GM12878 (cell line): ENCODE results near the gene DNAJC27. TPM values are rescaled to one million over a fixed set of nuclear protein-coding genes. Genes with fewer than 3 reads are reported as not detected.

Experiments
- ATAC-seq: fragments of 200-7000 bp; cut with Tn5 transposase; 3 replicates; pipeline ENCODE4 v1.9.1; 2020; ENCODE audit warnings: mild to moderate bottlenecking, moderate library complexity
- BruUV-seq: library from RNA; stranded (reverse); fragments of 400-500 nt; replicated peaks from 2 replicates; lab custom pipeline; 2021; lab: Mats Ljungman, UMichigan
- CTCF ChIA-PET: fragments of 300-600 bp; sonication (Branson Sonifier 250); formaldehyde crosslinking; extraction: SDS; loops from one replicate; lab custom pipeline; 2021; ENCODE audit warnings: inconsistent platforms; lab: Yijun Ruan, JAX
- POLR2A ChIA-PET: fragments of 350-600 bp; formaldehyde crosslinking; extraction: SDS; loops from one replicate; lab custom pipeline; 2021; ENCODE audit warnings: inconsistent platforms; lab: Charles Lee
- RAD21 ChIA-PET: fragments of 300-600 bp; sonication (Branson Sonifier 250); formaldehyde crosslinking; loops from one replicate; lab custom pipeline; 2023; ENCODE audit warnings: antibody characterized with exemption; ENCODE audit not compliant: unreplicated experiment; lab: Charles Lee
- SMC1A ChIA-PET: fragments of 300-600 bp; sonication (Branson Sonifier 250); formaldehyde crosslinking; loops from one replicate; lab custom pipeline; 2023; ENCODE audit not compliant: unreplicated experiment, uncharacterized antibody; lab: Charles Lee
- DNase-seq: peaks from one replicate; pipeline ENCODE4 v3.0.0-alpha.2; 2011; ENCODE audit warnings: low read depth, low spot score
- FAIRE-seq: peaks from 3 replicates; lab custom pipeline; 2011; peaks lifted over from hg19 to GRCh38; lab: Jason Lieb, UNC
- H2AFZ ChIP-seq: 2 replicates; pipeline ENCODE4 v1.6.0; 2011; ENCODE audit warnings: low read depth, low read length, control low read depth; ENCODE audit not compliant: control insufficient read depth
- H3K27ac ChIP-seq: 2 replicates; pipeline ENCODE4 v1.5.1; 2011; ENCODE audit warnings: control low read depth; ENCODE audit not compliant: control insufficient read depth, insufficient read depth
- H3K27me3 ChIP-seq, 2 experiments: replicated peaks in 1 of 2; 2 replicates each; pipeline versions ENCODE4 v1.6.0 to v1.6.1; 2011; ENCODE audit warnings: low read length in 1 of 2; ENCODE audit not compliant: control insufficient read depth in 2 of 2, insufficient read depth in 2 of 2
- H3K36me3 ChIP-seq, 2 experiments: 2 replicates each; pipeline ENCODE4 v1.5.1; 2011; ENCODE audit warnings: low read length in 1 of 2; ENCODE audit not compliant: control insufficient read depth in 2 of 2, insufficient read depth in 2 of 2
- H3K4me1 ChIP-seq: 2 replicates; pipeline ENCODE4 v1.6.1; 2011; ENCODE audit warnings: mild to moderate bottlenecking, low read length, moderate library complexity, mixed read lengths; ENCODE audit not compliant: control insufficient read depth, insufficient read depth
- H3K4me2 ChIP-seq: 2 replicates; pipeline ENCODE4 v1.6.0; 2011; ENCODE audit warnings: control low read depth; ENCODE audit not compliant: control insufficient read depth, insufficient read depth
- H3K4me3 ChIP-seq: fragments of 200-600 bp; sonication (generic); 2 replicates; pipeline ENCODE4 v1.5.1; 2016
- H3K79me2 ChIP-seq: 2 replicates; pipeline ENCODE4 v1.6.0; 2011; ENCODE audit warnings: low read length; ENCODE audit not compliant: control insufficient read depth, insufficient read depth
- H3K9ac ChIP-seq: 2 replicates; pipeline ENCODE4 v1.8.0; 2011; ENCODE audit warnings: low read length, control low read depth, mixed read lengths; ENCODE audit not compliant: control insufficient read depth, insufficient read depth
- H3K9me3 ChIP-seq: replicated peaks from 3 replicates; pipeline ENCODE4 v1.5.1; 2011; ENCODE audit warnings: mild to moderate bottlenecking, low read length; ENCODE audit not compliant: control insufficient read depth, insufficient read depth
- H4K20me1 ChIP-seq: 2 replicates; pipeline ENCODE4 v1.6.0; 2011; ENCODE audit not compliant: control insufficient read depth, insufficient read depth
- BHLHE40 ChIP-seq, 2 experiments: fragments of 450-650 bp in 1 of 2; IDR thresholded peaks; 2 replicates each; pipeline ENCODE4 v1.6.1; 2011 to 2017; ENCODE audit warnings: low read depth in 2 of 2, borderline replicate concordance in 1 of 2, improper control_type of control experiment in 1 of 2, low read length in 1 of 2, mild to moderate bottlenecking in 1 of 2
- CBX3 ChIP-seq: fragments of 200-600 bp; sonication (generic); IDR thresholded peaks from 2 replicates; pipeline ENCODE4 v1.6.1; 2016; ENCODE audit warnings: low read depth, borderline replicate concordance
- IKZF2 ChIP-seq, 2 experiments: fragments of 450-650 bp; IDR thresholded peaks; 2 replicates each; pipeline ENCODE4 v1.6.1; 2017; ENCODE audit warnings: mild to moderate bottlenecking in 2 of 2, moderate library complexity in 2 of 2
- KAT2A ChIP-seq: conservative IDR thresholded peaks from 2 replicates; pipeline ENCODE4 v1.6.1; 2011; ENCODE audit warnings: low read depth, low read length; ENCODE audit not compliant: control insufficient read depth
- KLF5 ChIP-seq: fragments of 450-650 bp; IDR thresholded peaks from 2 replicates; pipeline ENCODE4 v1.6.1; 2014; ENCODE audit warnings: mild to moderate bottlenecking; ENCODE audit not compliant: partially characterized antibody
- MLLT1 ChIP-seq: fragments of 450-650 bp; IDR thresholded peaks from 2 replicates; pipeline ENCODE4 v1.6.1; 2016; ENCODE audit warnings: mild to moderate bottlenecking
- PML ChIP-seq: IDR thresholded peaks from 2 replicates; pipeline ENCODE4 v1.6.1; 2012; ENCODE audit warnings: low read length, inconsistent platforms
- POLR2AphosphoS5 ChIP-seq: IDR thresholded peaks from 2 replicates; pipeline ENCODE4 v1.6.1; 2011; ENCODE audit warnings: mild to moderate bottlenecking, low read length, inconsistent platforms
- RAD21 ChIP-seq: IDR thresholded peaks from 2 replicates; pipeline ENCODE4 v1.6.1; 2011; ENCODE audit warnings: mild to moderate bottlenecking, low read depth, low read length, moderate library complexity; ENCODE audit not compliant: insufficient read depth
- RCOR1 ChIP-seq: conservative IDR thresholded peaks from 2 replicates; pipeline ENCODE4 v1.6.1; 2012; ENCODE audit warnings: low read depth, low read length, improper control_type of control experiment
- RELB ChIP-seq: fragments of 450-650 bp; IDR thresholded peaks from 2 replicates; pipeline ENCODE4 v1.6.1; 2017; ENCODE audit warnings: low read depth, mild to moderate bottlenecking, moderate library complexity
- SREBF1 ChIP-seq: IDR thresholded peaks from 2 replicates; pipeline ENCODE4 v1.6.1; 2012; ENCODE audit warnings: mild to moderate bottlenecking, low read length
- WRNIP1 ChIP-seq: IDR thresholded peaks from 2 replicates; pipeline ENCODE4 v1.6.1; 2011; ENCODE audit warnings: low read depth, low read length, improper control_type of control experiment, borderline replicate concordance
- WGBS: methylation state at CpG from one replicate; pipeline ENCODE4 v1.1.6; 2016; ENCODE audit warnings: low lambda C conversion rate; ENCODE audit not compliant: insufficient replicate concordance, insufficient coverage; ENCODE audit errors: missing lambda C conversion rate; 5-methylcytosine and 5-hydroxymethylcytosine counted together
- in situ Hi-C: fragments of 300-500 bp; cut with MboI; formaldehyde crosslinking; loops from 9 replicates; pipeline ENCODE4 v1.14.3; 2018; ENCODE audit warnings: mixed read lengths
- intact Hi-C: fragments of 100-400 bp; cut with micrococcal nuclease; formaldehyde crosslinking; loops from one replicate; pipeline ENCODE4 v1.14.2; 2022; ENCODE audit not compliant: unreplicated experiment
- polyA plus RNA-seq, 11 experiments: library from polyadenylated mRNA; depleted of rRNA in 4 of 11; unstranded in 6 of 11; stranded (reverse) in 5 of 11; fragments of >200 nt; fragmentation: Nextera tagmentation in 4 of 11; fragmentation: Illumina TruSeq in 1 of 11; extraction: Ambion mirVana in 4 of 11; extraction: Trizol in 1 of 11; gene quantifications; 1 replicate in 1 of 11; 2 replicates in 10 of 11; pipeline versions ENCODE4 v1.2.1 to v1.2.3, GENCODE V29; 2011 to 2016; ENCODE audit warnings: inconsistent platforms in 2 of 11, missing spikeins in 2 of 11, low read depth in 1 of 11
- total RNA-seq, 4 experiments: library from RNA; depleted of rRNA in 3 of 4; stranded (reverse); fragments of >200 nt in 3 of 4; fragmentation: Illumina TruSeq in 1 of 4; extraction: Trizol in 1 of 4; gene quantifications; 2 replicates each; pipeline versions ENCODE4 v1.2.1 to v1.2.3, GENCODE V29; 2013 to 2021

The DNAJC27 gene
- total and polyA plus RNA-seq, 10 of the 15 experiments (the other 5 are each of a cell fraction or from before 2014, with no cell fraction given): 0.95 to 9.6 (median 3.7) TPM

- DNase-seq: no peak
- no peaks in the 10 kb centered on the region for H4K20me1 ChIP-seq
- H3K79me2 ChIP-seq: no peaks in the 10 kb centered on the region
- FAIRE-seq: no peak
- H2AFZ ChIP-seq: no peak overlapping the region; the same call in 1 of the 2 replicates
- no peak overlapping the region for H3K27ac ChIP-seq
- intact Hi-C loops: no loop called here
- POLR2A ChIA-PET: no interaction called here
- SMC1A ChIA-PET: no interaction called here
- TF ChIP-seq KAT2A (no peak), PML (no peak)
- TF ChIP-seq, all 136 proteins: peak for 0
- in situ Hi-C loops: no loop called here
- no peak overlapping the region for H3K4me3 ChIP-seq
- ATAC-seq: no peak
- no peaks in the 10 kb centered on the region for H3K27me3 ChIP-seq
- H3K4me1 ChIP-seq: no peaks in the 10 kb centered on the region
- ChIA-PET CTCF (interaction anchor here (0.8 to 1.0 kb wide), 2 partner anchors 115 to 601 kb away, joined by 3 read pairs; no protein-coding TSS in a partner anchor), RAD21 (no interaction called here)
- no TSS peak for BruUV-seq
- no peaks in the 10 kb centered on the region for H3K9me3 ChIP-seq
- 38% methylated on average over 11 of the region's 11 CpGs for WGBS
- H3K36me3 ChIP-seq: no peaks in the 10 kb centered on the region
- no peak overlapping the region for H3K9ac ChIP-seq
- no peak overlapping the region for H3K4me2 ChIP-seq
These were observed 38.2 kb upstream of the DNAJC27 start for GRCh38 chr2:25009954-25010353.

- Histone ChIP-seq H3K9me3 (no peaks in the 10 kb centered on the region), H3K27ac (no peak overlapping the region), H3K9ac (no peak overlapping the region), H3K79me2 (no peaks in the 10 kb centered on the region), H3K4me1 (no peaks in the 10 kb centered on the region), H3K4me3 (no peak overlapping the region), H2AFZ (no peak overlapping the region), H3K36me3 (no peaks in the 10 kb centered on the region), H3K27me3 (no peaks in the 10 kb centered on the region; a peak in 1 of 4 replicates), H3K4me2 (no peak overlapping the region), H4K20me1 (no peaks in the 10 kb centered on the region)
- SMC1A ChIA-PET: interaction anchor here (0.6 kb wide), 1 partner anchor 9 kb away, joined by 3 read pairs; no protein-coding TSS in a partner anchor
- RAD21 ChIA-PET: no interaction called here
- WGBS: 0% methylated on average over 1 of the region's 1 CpG
- BruUV-seq: no TSS peak
- intact Hi-C loops (no loop called here), in situ Hi-C loops (no loop called here)
- no peak for ATAC-seq
- DNase-seq: no peak
- POLR2A ChIA-PET: no interaction called here
- CTCF ChIA-PET: no interaction called here
- FAIRE-seq: no peak
- TF ChIP-seq RAD21 (no peak), CBX3 (no peak), IKZF2 (IDR thresholded peaks at IDR 0.05) (no peak), MLLT1 (no peak), KAT2A (no peak), POLR2AphosphoS5 (no peak), RCOR1 (no peak), BHLHE40 (IDR thresholded peaks at IDR 0.05; ENCODE audit: borderline replicate concordance in 1 of 2, low read depth in 2 of 2, low read length in 1 of 2) (no peak), SREBF1 (no peak), KLF5 (no peak), RELB (no peak), WRNIP1 (no peak)
These were observed 30.3 kb upstream of the DNAJC27 start for GRCh38 chr2:25002066-25002465.
